Measurements from ENCODE around the gene RHOU.

GRCh38 chr1:228784181-228784580, 48.9 kb downstream of the RHOU start:
- TF ChIP-seq EZH2 (IDR thresholded peaks at IDR 0.05; ENCODE audit: low read length, unreplicated experiment), result no peak
- TF ChIP-seq, protein P1, sequence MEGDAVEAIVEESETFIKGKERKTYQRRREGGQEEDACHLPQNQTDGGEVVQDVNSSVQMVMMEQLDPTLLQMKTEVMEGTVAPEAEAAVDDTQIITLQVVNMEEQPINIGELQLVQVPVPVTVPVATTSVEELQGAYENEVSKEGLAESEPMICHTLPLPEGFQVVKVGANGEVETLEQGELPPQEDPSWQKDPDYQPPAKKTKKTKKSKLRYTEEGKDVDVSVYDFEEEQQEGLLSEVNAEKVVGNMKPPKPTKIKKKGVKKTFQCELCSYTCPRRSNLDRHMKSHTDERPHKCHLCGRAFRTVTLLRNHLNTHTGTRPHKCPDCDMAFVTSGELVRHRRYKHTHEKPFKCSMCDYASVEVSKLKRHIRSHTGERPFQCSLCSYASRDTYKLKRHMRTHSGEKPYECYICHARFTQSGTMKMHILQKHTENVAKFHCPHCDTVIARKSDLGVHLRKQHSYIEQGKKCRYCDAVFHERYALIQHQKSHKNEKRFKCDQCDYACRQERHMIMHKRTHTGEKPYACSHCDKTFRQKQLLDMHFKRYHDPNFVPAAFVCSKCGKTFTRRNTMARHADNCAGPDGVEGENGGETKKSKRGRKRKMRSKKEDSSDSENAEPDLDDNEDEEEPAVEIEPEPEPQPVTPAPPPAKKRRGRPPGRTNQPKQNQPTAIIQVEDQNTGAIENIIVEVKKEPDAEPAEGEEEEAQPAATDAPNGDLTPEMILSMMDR (conservative IDR thresholded peaks at IDR 0.05; ENCODE audit: low read depth, low read length), result no peak

All from PC-3 (cell line).